HepG2 (cell line): ENCODE data around the gene FSCN2. TPM values are rescaled to one million over a fixed set of nuclear protein-coding genes. Genes with fewer than 3 reads are reported as not detected.

Experiments used
- CHCHD3 ChIP-seq: sonication (generic); formaldehyde crosslinking; IDR thresholded peaks from 2 replicates; pipeline ENCODE4 v1.8.0; 2022; ENCODE audit warnings: mild to moderate bottlenecking, missing genetic modification reagents, moderate library complexity
- DRAP1 ChIP-seq: IDR thresholded peaks from 2 replicates; pipeline ENCODE4 v1.6.1; 2016; ENCODE audit warnings: missing genetic modification reagents, missing compliant biosample characterization
- ELF4 ChIP-seq: sonication (generic); formaldehyde crosslinking; IDR thresholded peaks from 2 replicates; pipeline ENCODE4 v1.5.0; 2020; ENCODE audit warnings: missing genetic modification reagents, mild to moderate bottlenecking, moderate library complexity, borderline replicate concordance
- FOXK1 ChIP-seq: sonication (generic); formaldehyde crosslinking; IDR thresholded peaks from 2 replicates; pipeline ENCODE4 v1.4.0; 2020; ENCODE audit warnings: low read depth, missing genetic modification reagents, borderline replicate concordance
- GTF2F1 ChIP-seq: fragments of 150-350 bp; IDR thresholded peaks from 2 replicates; pipeline ENCODE4 v1.6.1; 2014; ENCODE audit warnings: low read length
- MAFK ChIP-seq, 2 experiments: IDR thresholded peaks in 1 of 2; conservative IDR thresholded peaks in 1 of 2; 2 replicates each; pipeline ENCODE4 v1.6.1; 2011; ENCODE audit warnings: improper control_type of control experiment in 2 of 2, low read length in 2 of 2
- MYC ChIP-seq: sonication (generic); formaldehyde crosslinking; IDR thresholded peaks from 2 replicates; pipeline ENCODE4 v1.9.0; 2021; ENCODE audit warnings: missing genetic modification reagents, borderline replicate concordance
- NR0B2 ChIP-seq: sonication (generic); formaldehyde crosslinking; IDR thresholded peaks from 2 replicates; pipeline ENCODE4 v1.4.0; 2020; ENCODE audit warnings: mild to moderate bottlenecking, missing genetic modification reagents
- POGZ ChIP-seq: sonication (generic); formaldehyde crosslinking; IDR thresholded peaks from 2 replicates; pipeline ENCODE4 v1.4.0; 2020; ENCODE audit warnings: mild to moderate bottlenecking, missing genetic modification reagents
- SALL1 ChIP-seq: sonication (generic); formaldehyde crosslinking; IDR thresholded peaks from 2 replicates; pipeline ENCODE4 v1.8.0; 2022; ENCODE audit warnings: mild to moderate bottlenecking, missing genetic modification reagents
- SP1 ChIP-seq, 2 experiments: fragments of 450-650 bp in 1 of 2; sonication (generic) in 1 of 2; formaldehyde crosslinking in 1 of 2; IDR thresholded peaks; 2 replicates each; pipeline versions ENCODE4 v1.4.0 to v1.6.1; 2016 to 2020; ENCODE audit warnings: missing genetic modification reagents in 1 of 2
- TEF ChIP-seq: sonication (generic); formaldehyde crosslinking; IDR thresholded peaks from 2 replicates; pipeline ENCODE4 v1.5.0; 2020; ENCODE audit warnings: missing genetic modification reagents
- TERF1 ChIP-seq: sonication (generic); formaldehyde crosslinking; IDR thresholded peaks from 2 replicates; pipeline ENCODE4 v1.8.0; 2022; ENCODE audit warnings: mild to moderate bottlenecking, missing genetic modification reagents, moderate library complexity
- ZBTB4 ChIP-seq: sonication (generic); formaldehyde crosslinking; IDR thresholded peaks from 2 replicates; pipeline ENCODE4 v1.4.0; 2020; ENCODE audit warnings: missing genetic modification reagents, mild to moderate bottlenecking, borderline replicate concordance
- ZNF598 ChIP-seq: sonication (generic); formaldehyde crosslinking; IDR thresholded peaks from 2 replicates; pipeline ENCODE4 v1.5.1; 2020; ENCODE audit warnings: mild to moderate bottlenecking, missing genetic modification reagents, borderline replicate concordance
- ZNF660 ChIP-seq: sonication (generic); formaldehyde crosslinking; IDR thresholded peaks from 2 replicates; pipeline ENCODE4 v1.5.1; 2020; ENCODE audit warnings: mild to moderate bottlenecking, low read depth, missing genetic modification reagents, borderline replicate concordance
- ZNF75D ChIP-seq: sonication (generic); formaldehyde crosslinking; IDR thresholded peaks from 2 replicates; pipeline ENCODE4 v1.8.1; 2023; ENCODE audit warnings: missing genetic modification reagents, mild to moderate bottlenecking, borderline replicate concordance
- ZSCAN12 ChIP-seq: sonication (generic); formaldehyde crosslinking; IDR thresholded peaks from 2 replicates; pipeline ENCODE4 v1.9.0; 2021; ENCODE audit warnings: mild to moderate bottlenecking, missing genetic modification reagents
- ZXDC ChIP-seq: sonication (generic); formaldehyde crosslinking; IDR thresholded peaks from 2 replicates; pipeline ENCODE4 v1.5.0; 2020; ENCODE audit warnings: mild to moderate bottlenecking, missing genetic modification reagents
- polyA plus RNA-seq, 8 experiments: library from polyadenylated mRNA; depleted of rRNA in 3 of 8; stranded (reverse) in 7 of 8; unstranded in 1 of 8; fragments of >200 nt; fragmentation: Illumina TruSeq in 4 of 8; extraction: Trizol in 4 of 8; gene quantifications; 2 replicates each; pipeline versions ENCODE4 v1.2.1 to v1.2.3, GENCODE V29; 2011 to 2016; ENCODE audit warnings: low read depth in 4 of 8, missing spikeins in 1 of 8, mixed read lengths in 1 of 8; ENCODE audit not compliant: insufficient read depth in 1 of 8
- total RNA-seq, 5 experiments: library from RNA; depleted of rRNA; stranded (reverse); fragments of >200 nt; fragmentation: Illumina TruSeq; extraction: Trizol; gene quantifications; 2 replicates each; pipeline ENCODE4 v1.2.3, GENCODE V29; 2016; ENCODE audit warnings: low read depth in 1 of 5

FSCN2 gene
- total and polyA plus RNA-seq, 2 of the 13 experiments (the other 11 are each of a cell fraction or from before 2014, with no cell fraction given), result 0.09 TPM; not detected in 1

- TF ChIP-seq ZSCAN12, result no peak
- peak; percentile 43; the same call in 1 of the 2 replicates for TF ChIP-seq NR0B2 (CRISPR knock-in tag)
- no peak for TF ChIP-seq ZNF75D
- TF ChIP-seq SALL1, result peak; percentile 94
- TF ChIP-seq SP1 (IDR thresholded peaks at IDR 0.05), result no peak
- TF ChIP-seq SP1 (CRISPR knock-in tag; IDR thresholded peaks at IDR 0.05), result peak; percentile 36
- no peak for TF ChIP-seq GTF2F1
- TF ChIP-seq MYC (CRISPR knock-in tag), result peak; percentile 86
- peak; percentile 28; the same call in 1 of the 2 replicates for TF ChIP-seq FOXK1 (CRISPR knock-in tag)
- TF ChIP-seq CHCHD3 (CRISPR knock-in tag), result peak; percentile 97
- no peak for TF ChIP-seq POGZ (CRISPR knock-in tag)
- TF ChIP-seq ELF4, result no peak
- TF ChIP-seq ZXDC (CRISPR knock-in tag), result peak; percentile 83; the same call in 1 of the 2 replicates
- TF ChIP-seq DRAP1, result peak; percentile 39
- no peak for TF ChIP-seq TEF (CRISPR knock-in tag)
- TF ChIP-seq TERF1, result no peak
- TF ChIP-seq ZBTB4 (CRISPR knock-in tag), result no peak; the same call in none of the 2 replicates
- no peak for TF ChIP-seq ZNF660
- peak; percentile 58; the same call in 1 of the 2 replicates for TF ChIP-seq ZNF598 (CRISPR knock-in tag)
- TF ChIP-seq MAFK (conservative IDR thresholded peaks at IDR 0.05 in 1 of 2, IDR thresholded peaks at IDR 0.05 in 1 of 2; ENCODE audit: low read length in 2 of 2), result no peak
These were observed 43.8 kb upstream of the FSCN2 start (continued) for GRCh38 chr17:81484195-81484979.
